ENCODE data around the gene CST6.

The CST6 gene

DNA sequence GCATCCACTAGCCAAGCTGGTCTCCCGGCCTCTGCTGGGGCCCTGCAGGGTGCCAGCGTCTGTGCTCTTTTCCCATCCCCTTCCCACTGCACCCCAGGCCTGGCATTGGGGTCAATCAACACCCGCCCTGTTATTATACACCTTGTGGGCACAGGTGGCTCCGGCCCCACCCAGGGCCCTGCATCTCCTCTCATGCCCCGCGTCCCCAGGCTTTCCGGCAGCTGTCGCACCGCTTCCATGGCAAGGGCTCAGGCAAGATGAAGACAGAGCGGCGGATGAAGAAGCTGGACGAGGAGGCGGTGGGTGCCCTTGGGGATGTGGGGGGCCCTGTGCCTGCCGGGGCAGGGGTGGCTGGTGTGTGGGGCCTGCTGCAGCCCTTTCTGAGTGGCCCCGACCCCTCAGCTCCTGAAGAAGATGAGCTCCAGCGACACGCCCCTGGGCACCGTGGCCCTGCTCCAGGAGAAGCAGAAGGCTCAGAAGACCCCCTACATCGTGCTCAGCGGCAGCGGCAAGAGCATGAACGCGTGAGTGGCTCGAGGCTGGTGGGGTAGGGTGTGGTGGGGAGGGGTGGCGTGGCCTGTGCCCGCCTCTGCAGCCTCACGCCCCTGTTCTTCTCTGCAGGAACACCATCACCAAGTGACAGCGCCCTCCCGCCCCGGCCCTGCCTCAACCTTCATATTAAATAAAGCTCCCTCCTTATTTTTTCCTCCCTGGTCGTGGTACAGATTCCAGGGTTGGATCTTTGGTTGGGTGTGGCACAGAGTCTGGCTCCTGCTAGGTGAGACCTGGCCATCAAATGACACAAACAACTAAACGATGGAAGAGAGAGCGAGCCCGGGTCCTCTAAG is 33.2 kb upstream of the CST6 start:
- no peaks in the 10 kb centered on the region for H3K27me3 Mint-ChIP-seq
- DNase-seq = no peak
- no peak overlapping the region for H3K4me3 Mint-ChIP-seq
- H3K4me1 Mint-ChIP-seq = peaks cover 2% of the 10 kb centered on the region
- peak overlapping the region; percentile 24 for H3K27ac Mint-ChIP-seq
- H3K36me3 Mint-ChIP-seq = peaks cover 31% of the 10 kb centered on the region
- H3K9me3 Mint-ChIP-seq = no peaks in the 10 kb centered on the region
- CTCF ChIA-PET = interaction anchor here (1.8 kb wide), 1 partner anchor 94 kb away, joined by 6 read pairs; no protein-coding TSS in a partner anchor

DNA sequence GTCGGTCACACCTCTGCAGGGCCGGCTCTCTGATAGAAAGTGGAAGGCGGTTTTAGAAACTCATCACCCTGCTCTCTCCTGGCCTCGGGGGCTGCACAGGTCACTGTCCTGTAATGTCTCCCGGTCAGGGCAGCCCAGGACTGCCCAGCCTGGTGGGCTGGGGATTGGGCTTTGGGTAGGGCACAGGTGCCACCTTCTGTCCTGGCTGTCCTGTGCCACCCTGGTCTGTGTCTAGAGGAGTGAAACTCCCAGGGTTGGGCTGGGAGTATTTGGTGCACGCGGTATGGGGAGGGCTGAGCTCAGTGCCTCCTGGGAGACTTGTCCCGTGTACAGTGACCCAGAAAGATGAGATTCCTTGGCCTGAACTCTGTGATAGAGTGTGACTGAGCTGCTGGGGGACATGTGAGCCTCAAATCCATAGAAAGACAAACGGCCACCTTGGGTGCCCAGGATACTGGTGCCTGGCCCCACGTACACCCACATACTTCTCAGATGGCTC is 32.5 kb upstream of the CST6 start:
- CTCF ChIA-PET = interaction anchor here (0.9 kb wide), 1 partner anchor 9 kb away, joined by 3 read pairs; no protein-coding TSS in a partner anchor
- Mint-ChIP-seq H3K4me3 (no peak overlapping the region), H3K9me3 (no peaks in the 10 kb centered on the region), H3K4me1 (no peaks in the 10 kb centered on the region), H3K36me3 (peaks cover 29% of the 10 kb centered on the region), H3K27ac (peak overlapping the region; percentile 24), H3K27me3 (no peaks in the 10 kb centered on the region)
- no peak for DNase-seq

DNA sequence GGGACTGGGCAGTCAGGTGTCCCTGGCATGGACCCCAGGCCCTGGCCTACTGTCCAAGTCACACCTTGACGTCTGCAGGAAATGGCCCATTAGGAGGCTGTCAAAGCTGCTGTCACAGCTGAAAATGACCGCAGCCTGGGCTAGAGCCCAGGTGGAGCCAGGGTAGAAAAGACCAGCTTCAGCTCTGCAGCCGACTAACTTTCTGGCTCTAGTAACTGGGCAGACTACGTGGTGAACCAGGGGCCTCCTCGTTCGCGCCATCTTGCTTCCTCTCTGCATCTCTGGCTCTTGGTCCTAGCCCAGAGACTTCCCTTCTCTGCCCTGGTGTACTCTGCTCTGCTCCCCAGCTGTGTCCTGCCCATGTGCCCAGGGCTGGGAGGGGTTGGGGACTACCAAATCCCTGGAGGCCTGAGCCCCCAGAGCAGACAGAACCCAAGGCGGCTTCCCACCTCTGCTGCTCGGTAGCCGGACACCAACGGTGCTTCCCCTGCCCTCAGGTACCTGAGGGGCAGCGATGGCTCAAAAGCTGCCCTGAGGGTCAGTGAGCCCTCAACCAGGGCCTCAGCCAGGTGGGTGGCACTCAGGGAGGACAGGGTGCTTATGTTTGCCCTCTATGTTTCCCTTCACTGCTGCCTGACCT is 30.6 kb upstream of the CST6 start:
- CTCF ChIA-PET = interaction anchor here (1.2 kb wide), 1 partner anchor 93 kb away, joined by 3 read pairs; the partner anchor contains the start of gene FIBP
- Mint-ChIP-seq H3K9me3 (no peaks in the 10 kb centered on the region), H3K36me3 (peaks cover 22% of the 10 kb centered on the region), H3K27ac (no peak overlapping the region), H3K27me3 (no peaks in the 10 kb centered on the region), H3K4me3 (no peak overlapping the region), H3K4me1 (no peaks in the 10 kb centered on the region)
- no peak for DNase-seq

DNA sequence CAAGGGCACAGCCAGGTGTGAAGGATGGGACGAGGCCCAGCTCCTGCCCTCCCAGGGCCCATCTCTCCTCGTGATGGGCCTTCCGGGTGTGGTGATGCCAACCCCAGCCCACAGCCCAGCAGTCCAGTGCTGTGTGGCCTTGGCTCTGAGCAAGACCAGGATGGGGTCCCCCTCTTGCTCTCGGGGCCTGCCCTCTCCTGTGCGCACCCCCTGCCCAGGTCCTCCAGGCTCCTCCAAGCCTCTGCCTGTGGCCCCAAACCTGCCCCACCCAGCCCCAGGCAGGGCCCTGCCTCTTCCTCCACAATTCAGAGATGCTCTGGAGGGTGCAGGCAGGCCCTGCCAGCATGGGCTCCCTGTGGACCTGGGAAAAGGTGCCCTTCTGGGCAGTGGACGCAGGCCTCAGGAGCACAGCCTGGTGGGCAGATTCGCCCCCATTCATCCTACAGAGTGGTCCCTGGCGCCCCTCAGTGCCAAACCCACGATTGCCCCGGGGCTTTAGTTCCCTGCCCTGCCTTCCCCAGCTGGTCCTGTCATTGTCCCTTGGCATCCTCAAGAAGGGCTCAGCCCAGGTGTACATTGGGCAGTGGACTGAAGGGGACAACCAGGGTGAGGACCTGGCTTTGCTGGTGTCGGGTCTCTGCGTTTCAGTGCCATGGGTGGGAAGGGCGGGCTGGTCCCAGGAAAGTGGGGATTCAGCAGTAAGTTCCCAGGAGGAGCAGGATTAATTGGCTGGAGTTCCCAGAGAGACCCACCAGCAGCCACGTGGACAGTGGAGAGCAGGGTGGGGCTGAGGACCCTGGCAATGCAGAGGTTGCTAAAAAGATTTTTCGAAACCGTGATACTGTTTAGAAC is 29.6 kb upstream of the CST6 start:
- H3K36me3 Mint-ChIP-seq = peaks cover 17% of the 10 kb centered on the region
- no peaks in the 10 kb centered on the region for H3K9me3 Mint-ChIP-seq
- H3K27ac Mint-ChIP-seq = no peak overlapping the region
- no peaks in the 10 kb centered on the region for H3K27me3 Mint-ChIP-seq
- no peak overlapping the region for H3K4me3 Mint-ChIP-seq
- CTCF ChIA-PET = interaction anchor here (1.2 to 1.9 kb wide), 2 partner anchors 93 to 98 kb away, joined by 3 to 8 read pairs; partner anchors contain the start of gene FIBP
- no peak for DNase-seq
- no peaks in the 10 kb centered on the region for H3K4me1 Mint-ChIP-seq

DNA sequence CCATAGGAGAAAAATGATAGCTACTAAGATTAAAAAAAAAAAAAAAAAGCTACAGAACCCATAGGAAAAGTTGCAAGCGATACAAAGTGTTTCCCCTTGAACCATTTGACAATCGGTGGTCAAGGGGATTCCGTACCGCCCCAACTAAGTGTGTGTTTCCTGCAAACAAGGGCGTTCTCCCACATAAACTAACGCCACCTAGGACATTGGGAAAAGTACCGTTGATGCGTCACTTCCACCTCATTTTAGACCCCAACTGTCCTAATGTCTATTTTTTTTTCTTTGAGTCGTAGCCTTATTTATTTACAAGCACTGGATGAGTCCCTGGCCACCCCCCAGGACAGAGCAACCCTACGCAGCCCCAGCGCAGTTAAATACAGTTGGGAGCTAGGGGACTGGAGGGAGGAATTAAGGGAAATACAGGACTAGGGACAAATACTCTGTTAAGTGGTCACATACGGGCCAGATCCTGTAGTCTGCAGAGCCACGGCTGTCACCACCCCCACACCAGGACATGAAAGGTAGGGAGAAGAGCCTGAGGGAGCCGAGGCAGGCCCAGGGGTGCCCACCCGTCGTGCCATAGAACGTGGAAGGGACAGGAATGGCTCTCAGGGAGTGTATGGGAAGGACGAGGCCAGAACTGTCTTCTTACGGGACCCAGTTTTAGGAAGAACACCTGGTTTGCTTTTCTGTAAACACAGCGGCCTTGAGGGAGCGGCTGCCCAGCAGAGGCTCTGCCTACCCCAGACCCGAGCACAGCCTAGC is 28.8 kb upstream of the CST6 start:
- no peaks in the 10 kb centered on the region for H3K4me1 Mint-ChIP-seq
- peaks cover 13% of the 10 kb centered on the region for H3K36me3 Mint-ChIP-seq
- H3K4me3 Mint-ChIP-seq = no peak overlapping the region
- CTCF ChIA-PET = interaction anchor here (0.6 to 1.9 kb wide), 2 partner anchors 66 to 98 kb away, joined by 3 to 8 read pairs; no protein-coding TSS in a partner anchor
- no peaks in the 10 kb centered on the region for H3K9me3 Mint-ChIP-seq
- no peaks in the 10 kb centered on the region for H3K27me3 Mint-ChIP-seq
- no peak overlapping the region for H3K27ac Mint-ChIP-seq
- DNase-seq = no peak

DNA sequence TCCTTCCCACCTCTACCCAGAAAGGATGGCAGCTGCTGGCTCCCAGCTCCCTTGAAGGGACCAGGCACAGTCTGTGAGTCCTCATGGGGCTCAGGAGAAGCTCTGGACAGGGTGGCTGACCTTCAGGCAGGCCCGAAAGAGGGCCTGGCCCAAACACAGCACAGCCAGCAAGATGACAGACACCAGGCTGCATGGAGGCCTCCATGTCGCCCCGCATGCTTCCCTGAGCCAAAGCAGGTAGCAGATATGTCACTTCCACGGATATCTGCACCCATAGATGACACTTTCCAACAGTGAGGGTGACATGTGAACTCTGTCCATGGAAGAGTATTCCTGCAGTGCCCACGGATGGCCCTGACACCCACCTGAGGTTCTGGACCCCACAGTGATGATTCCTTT is 28.2 kb upstream of the CST6 start:
- no peak for DNase-seq
- H3K27me3 Mint-ChIP-seq = no peaks in the 10 kb centered on the region
- H3K9me3 Mint-ChIP-seq = no peaks in the 10 kb centered on the region
- CTCF ChIA-PET = interaction anchor here (0.6 to 1.9 kb wide), 2 partner anchors 67 to 99 kb away, joined by 3 to 8 read pairs; no protein-coding TSS in a partner anchor
- H3K4me3 Mint-ChIP-seq = no peak overlapping the region
- no peaks in the 10 kb centered on the region for H3K4me1 Mint-ChIP-seq
- no peak overlapping the region for H3K27ac Mint-ChIP-seq
- H3K36me3 Mint-ChIP-seq = peaks cover 10% of the 10 kb centered on the region

DNA sequence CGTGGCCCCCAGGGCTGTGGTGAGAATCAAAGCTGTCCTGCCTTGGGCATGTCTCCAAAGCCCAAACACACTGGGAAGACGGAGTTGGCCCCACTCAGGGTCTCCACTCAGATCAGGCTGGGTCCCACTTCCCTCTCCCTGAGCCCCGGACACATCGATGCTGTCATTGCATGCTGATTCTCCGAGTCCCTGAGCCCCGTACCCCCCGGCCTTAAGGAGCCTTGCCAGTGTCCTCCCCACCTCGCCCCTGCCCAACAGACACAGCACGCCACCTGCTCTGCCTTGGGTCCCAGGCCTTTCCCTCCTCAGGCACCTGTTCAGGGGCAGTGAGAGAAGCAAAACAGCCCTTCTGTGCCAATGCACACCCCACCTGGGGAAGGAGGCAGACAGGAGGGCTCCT is 24.5 kb upstream of the CST6 start:
- no peaks in the 10 kb centered on the region for H3K9me3 Mint-ChIP-seq
- CTCF ChIA-PET = interaction anchor here (4.1 to 9.1 kb wide), 2 partner anchors 35 to 104 kb away, joined by 16 to 126 read pairs; no protein-coding TSS in a partner anchor
- peaks cover 6% of the 10 kb centered on the region for H3K4me1 Mint-ChIP-seq
- no peaks in the 10 kb centered on the region for H3K27me3 Mint-ChIP-seq
- DNase-seq = no peak
- H3K36me3 Mint-ChIP-seq = peaks cover 1% of the 10 kb centered on the region
- H3K4me3 Mint-ChIP-seq = no peak overlapping the region
- no peak overlapping the region for H3K27ac Mint-ChIP-seq

DNA sequence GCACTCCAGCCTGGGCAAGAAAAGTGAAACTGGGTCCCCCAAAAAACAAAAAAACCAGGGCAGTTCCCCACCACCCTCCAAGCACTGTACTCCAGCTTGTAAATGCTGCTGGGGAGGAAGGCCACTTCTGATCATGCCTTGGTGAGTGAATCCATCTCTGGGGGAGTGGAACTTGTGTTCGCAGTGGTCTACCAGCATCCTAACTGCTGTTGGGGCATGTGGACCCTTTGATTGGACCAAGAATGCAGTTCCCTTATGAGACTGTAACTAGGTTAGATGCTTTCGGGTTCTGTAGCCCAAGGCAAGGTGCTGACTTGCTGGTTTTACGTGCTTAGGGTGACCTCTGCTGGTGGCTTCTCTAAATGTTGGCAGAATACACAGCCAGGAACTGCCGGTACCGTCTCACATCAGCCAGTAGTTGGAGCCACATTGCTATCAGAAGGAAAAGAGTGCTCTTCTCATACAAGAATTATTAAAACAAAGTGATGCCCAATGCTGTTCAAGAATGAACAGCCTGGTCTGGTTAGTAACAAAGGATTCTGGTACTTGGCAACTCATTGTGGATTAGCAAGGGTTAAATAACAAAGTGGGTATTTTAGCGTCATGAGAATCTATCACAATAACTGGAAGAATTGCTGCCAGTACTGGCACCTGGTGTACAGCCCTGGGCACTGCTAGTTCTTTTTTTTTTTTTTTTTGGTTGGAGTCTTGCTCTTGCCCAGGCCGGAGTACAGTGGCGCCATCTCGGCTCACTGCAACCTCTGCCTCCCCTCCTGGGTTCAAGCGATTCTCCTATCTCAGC is 22.8 kb upstream of the CST6 start:
- Mint-ChIP-seq H3K27ac (peak overlapping the region; percentile 74), H3K36me3 (peaks cover 1% of the 10 kb centered on the region), H3K4me1 (peaks cover 6% of the 10 kb centered on the region), H3K9me3 (no peaks in the 10 kb centered on the region), H3K27me3 (no peaks in the 10 kb centered on the region), H3K4me3 (no peak overlapping the region)
- DNase-seq = peak; percentile 96
- CTCF ChIA-PET = interaction anchor here (0.6 to 9.1 kb wide), 19 partner anchors 9 to 401 kb away, joined by 3 to 126 read pairs (median 3); partner anchors contain the start of genes CCDC85B, FIBP and KAT5

DNA sequence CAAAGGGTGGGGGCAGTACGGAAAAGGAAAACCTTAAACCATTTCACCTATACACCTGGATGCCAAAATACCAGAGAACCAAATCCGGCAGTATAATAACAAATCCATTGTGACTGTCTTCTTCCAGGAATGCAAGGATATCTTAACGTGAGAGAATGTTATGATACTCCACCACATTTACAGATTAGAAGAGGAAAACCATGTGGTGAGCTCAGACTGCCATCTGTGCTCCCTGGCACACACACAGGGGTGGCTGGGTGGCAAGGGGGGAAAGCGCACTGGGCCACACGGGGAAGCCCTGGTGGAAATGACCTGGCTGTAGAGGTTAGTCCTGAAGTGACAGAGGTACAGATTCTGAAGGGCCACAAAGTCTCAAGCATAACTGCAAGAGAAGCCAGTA is 19.8 kb upstream of the CST6 start:
- peaks cover 7% of the 10 kb centered on the region for H3K36me3 Mint-ChIP-seq
- H3K4me1 Mint-ChIP-seq = peaks cover 6% of the 10 kb centered on the region
- CTCF ChIA-PET = interaction anchor here (1.9 to 9.1 kb wide), 5 partner anchors 53 to 213 kb away, joined by 8 to 126 read pairs (median 8); partner anchors contain the start of genes CCDC85B and FIBP
- H3K27me3 Mint-ChIP-seq = no peaks in the 10 kb centered on the region
- no peak overlapping the region for H3K4me3 Mint-ChIP-seq
- H3K27ac Mint-ChIP-seq = no peak overlapping the region
- H3K9me3 Mint-ChIP-seq = no peaks in the 10 kb centered on the region
- DNase-seq = no peak

DNA sequence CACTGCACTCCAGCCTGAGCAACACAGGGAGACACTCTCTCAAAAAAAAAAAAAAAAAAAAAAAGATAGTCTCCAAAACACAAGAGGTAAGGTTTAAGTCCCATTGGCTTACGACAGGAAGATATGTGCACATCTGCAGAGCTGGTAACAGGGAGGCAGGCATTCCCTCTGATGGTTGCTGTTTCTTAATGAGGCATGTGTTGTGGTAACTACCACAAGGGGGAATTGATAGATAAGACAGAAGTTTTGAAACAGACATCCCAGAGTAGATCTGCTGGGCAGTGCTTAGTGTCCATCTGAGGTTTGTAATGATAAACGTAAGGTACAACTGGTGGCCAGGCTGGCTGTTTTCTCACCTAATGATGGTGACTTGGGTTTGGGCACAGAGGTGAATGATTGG is 14.5 kb upstream of the CST6 start:
- Mint-ChIP-seq H3K9me3 (no peaks in the 10 kb centered on the region), H3K4me3 (no peak overlapping the region), H3K27ac (no peak overlapping the region), H3K27me3 (no peaks in the 10 kb centered on the region), H3K36me3 (peaks cover 46% of the 10 kb centered on the region), H3K4me1 (peaks cover 38% of the 10 kb centered on the region)
- CTCF ChIA-PET = interaction anchor here (0.7 to 0.9 kb wide), 2 partner anchors 25 to 113 kb away, joined by 3 to 4 read pairs; no protein-coding TSS in a partner anchor
- DNase-seq = no peak

DNA sequence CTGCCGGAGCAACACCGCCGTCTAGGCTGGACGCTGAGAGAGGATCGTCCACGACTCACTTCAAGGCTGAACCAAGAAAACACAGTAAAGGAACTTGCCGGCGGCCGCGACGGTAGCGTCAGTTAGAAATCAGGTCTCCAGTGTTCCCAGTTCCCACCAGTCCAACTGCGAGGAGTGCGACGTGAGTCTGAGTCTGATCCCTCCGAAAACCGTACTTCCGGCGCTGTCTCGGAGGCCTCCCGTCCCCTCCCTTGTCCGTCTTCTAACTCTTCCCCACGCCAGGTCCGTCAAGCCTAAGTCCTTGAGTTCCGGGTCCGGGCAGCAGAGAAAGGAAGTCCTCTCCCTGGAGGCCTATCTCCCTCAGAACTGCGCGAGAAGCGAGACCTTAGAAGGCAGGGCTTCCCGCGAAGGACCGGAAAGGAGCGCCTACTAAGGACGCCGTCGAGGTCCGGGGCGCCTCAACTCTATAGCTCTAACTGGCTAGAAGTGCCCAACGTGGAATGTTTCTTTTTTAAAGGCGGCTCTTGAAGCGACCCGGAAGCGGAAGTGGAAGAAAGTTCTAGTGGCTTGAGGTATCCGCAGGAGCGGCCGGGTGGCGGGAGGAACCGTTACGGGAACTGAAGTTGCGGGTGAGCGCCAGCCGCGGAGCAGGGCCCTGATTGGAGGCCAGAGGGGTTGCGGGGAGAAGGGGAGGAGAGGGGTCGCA is 9.7 kb upstream of the CST6 start, which contains the start of the genes BANF1 and EIF1AD:
BANF1 (plus strand) TSS at position 562 of the 706 bp plus-strand sequence. CDS start 748 bp downstream, outside the sequence.
EIF1AD (minus strand) TSS at position 216 of the 706 bp plus-strand sequence. CDS start 1,768 bp downstream, outside the sequence.
- no peaks in the 10 kb centered on the region for H3K27me3 Mint-ChIP-seq
- peaks cover 56% of the 10 kb centered on the region for H3K4me1 Mint-ChIP-seq
- no peaks in the 10 kb centered on the region for H3K9me3 Mint-ChIP-seq
- H3K36me3 Mint-ChIP-seq = peaks cover 66% of the 10 kb centered on the region
- CTCF ChIA-PET = interaction anchor here (0.8 to 1.5 kb wide), 6 partner anchors 20 to 142 kb away, joined by 3 to 5 read pairs (median 4); partner anchors contain the start of gene CCDC85B
- peak within 1 kb of the TSS; percentile 98 for H3K27ac Mint-ChIP-seq
- peak within 1 kb of the TSS; percentile 96 for H3K4me3 Mint-ChIP-seq
- DNase-seq = peak; percentile 95

Measured in activated naive CD4-positive, alpha-beta T cell treated with anti-CD3 and anti-CD28 coated beads, Interleukin-2, amount 10 ng/mL, durations not matched to agents 7 days and 5 days (primary cell).